ENCODE data around the gene KIAA1755.

- TF ChIP-seq CTCF (conservative IDR thresholded peaks at IDR 0.05; ENCODE audit: low read depth, low read length) = no peak
- no peak for TF ChIP-seq EZH2 (IDR thresholded peaks at IDR 0.05; ENCODE audit: low read length, unreplicated experiment)
- TF ChIP-seq EZH2phosphoT487 (IDR thresholded peaks at IDR 0.05; ENCODE audit: borderline replicate concordance, low read length) = no peak
Measured at GRCh38 chr20:38209054-38209675, 51.4 kb downstream of the KIAA1755 start.

All from PC-3 (cell line).